Coronary artery (tissue), 2 donors: Measurements from ENCODE around the gene TMEM233.

Source experiments
- DNase-seq: peaks from one replicate; pipeline ENCODE4 v3.0.0-alpha.2; 2017; ENCODE audit warnings: low spot score
- H3K27ac ChIP-seq, 2 donors: fragments of 200-600 bp; sonication (generic); one replicate each; pipeline ENCODE4 v1.5.1; 2016 to 2019
- H3K4me3 ChIP-seq: fragments of 200-600 bp; sonication (generic); 2 replicates; pipeline ENCODE4 v1.5.1; 2016; ENCODE audit warnings: mild to moderate bottlenecking, moderate library complexity
- CTCF ChIP-seq: fragments of 200-600 bp; sonication (generic); IDR thresholded peaks from one replicate; pipeline ENCODE4 v1.5.1; 2019; ENCODE audit warnings: antibody characterized with exemption

TMEM233 gene

GRCh38 chr12:119621878-119622277 is 28.3 kb downstream of the TMEM233 start:
- TF ChIP-seq CTCF, result no peak
- no peak overlapping the region for H3K27ac ChIP-seq
- no peak overlapping the region for H3K4me3 ChIP-seq
- DNase-seq, result no peak

GRCh38 chr12:119624966-119625365 is 31.4 kb downstream of the TMEM233 start:
- no peak for TF ChIP-seq CTCF
- H3K27ac ChIP-seq, result no peak overlapping the region
- no peak for DNase-seq
- H3K4me3 ChIP-seq, result no peak overlapping the region

GRCh38 chr12:119627019-119627643 is 33.6 kb downstream of the TMEM233 start:
- no peak overlapping the region for H3K4me3 ChIP-seq
- TF ChIP-seq CTCF, result no peak
- DNase-seq, result no peak
- H3K27ac ChIP-seq, result no peak overlapping the region

- H3K27ac ChIP-seq, result no peak overlapping the region
- H3K4me3 ChIP-seq, result no peak overlapping the region
- no peak for TF ChIP-seq CTCF
- DNase-seq, result no peak
These were observed 34.1 kb downstream of the TMEM233 start for GRCh38 chr12:119627686-119628085.

GRCh38 chr12:119630223-119630780 is 36.7 kb downstream of the TMEM233 start:
- no peak for TF ChIP-seq CTCF
- no peak overlapping the region for H3K27ac ChIP-seq
- no peak for DNase-seq
- H3K4me3 ChIP-seq, result no peak overlapping the region

GRCh38 chr12:119630962-119631550 is 37.5 kb downstream of the TMEM233 start:
- no peak for TF ChIP-seq CTCF
- no peak for DNase-seq
- Histone ChIP-seq H3K4me3 (no peak overlapping the region), H3K27ac (no peak overlapping the region)
